Peyer's patch (tissue), 4 donors: ENCODE measurements around the gene PLCH1.

ENCODE experiments used
- CTCF ChIP-seq, 6 experiments: fragments of 450-650 bp in 4 of 6; fragments of 200-600 bp in 2 of 6; sonication (generic) in 1 of 6; IDR thresholded peaks; one replicate each; pipeline ENCODE4 v1.5.1; 2017 to 2019; ENCODE audit warnings: antibody characterized with exemption in 6 of 6, mild to moderate bottlenecking in 3 of 6, moderate library complexity in 1 of 6
- POLR2A ChIP-seq, 2 donors: fragments of 450-650 bp; IDR thresholded peaks; one replicate each; pipeline ENCODE4 v1.5.1; 2017; ENCODE audit warnings: antibody characterized with exemption in 2 of 2, mild to moderate bottlenecking in 2 of 2, moderate library complexity in 2 of 2

GRCh38 chr3:155457591-155457990 is 287.3 kb downstream of the PLCH1 start:
- TF ChIP-seq CTCF (IDR thresholded peaks at IDR 0.05) = no peak
- TF ChIP-seq POLR2A (IDR thresholded peaks at IDR 0.05) = no peak
